GM23338 (cell line): ENCODE measurements around the gene FAM13A. TPM values are rescaled to one million over a fixed set of nuclear protein-coding genes. Genes with fewer than 3 reads are reported as not detected.

Experiments
- ATAC-seq: fragments of 200-7000 bp; cut with Tn5 transposase; 3 replicates; pipeline ENCODE4 v1.9.1; 2020
- DNase-seq: peaks from one replicate; pipeline ENCODE4 v3.0.0-alpha.2; 2015; ENCODE audit warnings: low spot score
- H2AFZ ChIP-seq: fragments of 200-600 bp; sonication (generic); 2 replicates; pipeline ENCODE4 v1.8.0; 2016; ENCODE audit warnings: antibody characterized with exemption, mild to moderate bottlenecking, moderate library complexity
- H3F3A ChIP-seq: fragments of 200-600 bp; sonication (generic); replicated peaks from 2 replicates; pipeline ENCODE4 v1.8.0; 2017; ENCODE audit warnings: antibody characterized with exemption, mixed run types, low read depth
- H3K27ac ChIP-seq: fragments of 200-600 bp; sonication (generic); 2 replicates; pipeline ENCODE4 v1.6.1; 2016; ENCODE audit warnings: low read depth
- H3K27me3 ChIP-seq: fragments of 200-600 bp; sonication (generic); 2 replicates; pipeline ENCODE4 v1.8.0; 2016; ENCODE audit warnings: mild to moderate bottlenecking, mixed run types, moderate library complexity; ENCODE audit not compliant: insufficient read depth
- H3K36me3 ChIP-seq: fragments of 200-600 bp; sonication (generic); 2 replicates; pipeline ENCODE4 v1.8.0; 2016; ENCODE audit warnings: mild to moderate bottlenecking; ENCODE audit not compliant: insufficient read depth
- H3K4me1 ChIP-seq: fragments of 200-600 bp; sonication (generic); 2 replicates; pipeline ENCODE4 v1.8.0; 2016; ENCODE audit warnings: mild to moderate bottlenecking, moderate library complexity; ENCODE audit not compliant: insufficient read depth
- H3K4me2 ChIP-seq: fragments of 200-600 bp; sonication (generic); 2 replicates; pipeline ENCODE4 v1.7.1; 2017; ENCODE audit warnings: mixed run types
- H3K4me3 ChIP-seq: fragments of 200-600 bp; sonication (generic); 2 replicates; pipeline ENCODE4 v1.6.1; 2016; ENCODE audit warnings: mixed run types
- H3K79me2 ChIP-seq: fragments of 200-600 bp; sonication (generic); replicated peaks from 2 replicates; pipeline ENCODE4 v1.8.0; 2017; ENCODE audit warnings: mild to moderate bottlenecking; ENCODE audit not compliant: insufficient read depth
- H3K9me2 ChIP-seq: fragments of 200-600 bp; sonication (generic); 2 replicates; pipeline ENCODE4 v1.8.0; 2017; ENCODE audit not compliant: insufficient read depth
- H4K20me1 ChIP-seq: fragments of 200-600 bp; sonication (generic); replicated peaks from 2 replicates; pipeline ENCODE4 v1.8.0; 2017; ENCODE audit warnings: mild to moderate bottlenecking; ENCODE audit not compliant: insufficient read depth
- H3K27ac Mint-ChIP-seq: 2 replicates; pipeline ENCODE4 v1.8.0; 2020; ENCODE audit warnings: inconsistent platforms, mild to moderate bottlenecking, moderate library complexity, mixed read lengths
- H3K27me3 Mint-ChIP-seq: 3 replicates; pipeline ENCODE4 v1.8.0; 2022; ENCODE audit warnings: low read depth, mild to moderate bottlenecking, moderate library complexity, mixed read lengths, inconsistent platforms; ENCODE audit not compliant: insufficient read depth, poor library complexity
- H3K36me3 Mint-ChIP-seq: 3 replicates; pipeline ENCODE4 v1.8.0; 2021; ENCODE audit warnings: low read depth, mild to moderate bottlenecking, inconsistent platforms, moderate library complexity, mixed read lengths
- H3K4me1 Mint-ChIP-seq: 3 replicates; pipeline ENCODE4 v1.8.0; 2020; ENCODE audit warnings: mild to moderate bottlenecking, inconsistent platforms, mixed read lengths
- H3K4me3 Mint-ChIP-seq: 3 replicates; pipeline ENCODE4 v1.8.0; 2021; ENCODE audit warnings: moderate library complexity, mild to moderate bottlenecking, inconsistent platforms, mixed read lengths
- H3K9me3 Mint-ChIP-seq: 3 replicates; pipeline ENCODE4 v1.8.0; 2020; ENCODE audit warnings: moderate library complexity, mild to moderate bottlenecking, inconsistent platforms, mixed read lengths
- CTCF ChIP-seq, 2 experiments: fragments of 200-600 bp in 1 of 2; sonication (generic) in 1 of 2; conservative IDR thresholded peaks; 2 replicates each; pipeline versions ENCODE4 v1.5.1 to v1.6.1; 2016 to 2017; ENCODE audit warnings: antibody characterized with exemption in 2 of 2, low read depth in 2 of 2, mild to moderate bottlenecking in 2 of 2, moderate library complexity in 1 of 2
- ETS1 ChIP-seq: IDR thresholded peaks from 2 replicates; pipeline ENCODE4 v1.6.1; 2016; ENCODE audit warnings: antibody characterized with exemption
- EZH2 ChIP-seq: fragments of 200-600 bp; sonication (generic); IDR thresholded peaks from one replicate; pipeline ENCODE4 v1.8.0; 2017; ENCODE audit warnings: antibody characterized with exemption, mild to moderate bottlenecking, low read depth; ENCODE audit not compliant: unreplicated experiment
- EZH2phosphoT487 ChIP-seq: fragments of 200-600 bp; sonication (generic); IDR thresholded peaks from one replicate; pipeline ENCODE4 v1.8.1; 2018; ENCODE audit warnings: antibody characterized with exemption; ENCODE audit not compliant: unreplicated experiment
- NANOG ChIP-seq: IDR thresholded peaks from 2 replicates; pipeline ENCODE4 v1.6.1; 2016; ENCODE audit warnings: antibody characterized with exemption, borderline replicate concordance
- POLR2AphosphoS5 ChIP-seq: IDR thresholded peaks from 2 replicates; pipeline ENCODE4 v1.6.1; 2016; ENCODE audit warnings: antibody characterized with exemption, low read depth
- STAT1 ChIP-seq: IDR thresholded peaks from one replicate; pipeline ENCODE4 v1.6.1; 2016; ENCODE audit warnings: antibody characterized with exemption; ENCODE audit not compliant: unreplicated experiment
- ZNF114 ChIP-seq: fragments of 250-450 bp; sonication (Bioruptor Pico); IDR thresholded peaks from 2 replicates; pipeline ENCODE4 v1.5.0; 2020; ENCODE audit warnings: mild to moderate bottlenecking, moderate library complexity
- polyA plus RNA-seq: library from polyadenylated mRNA; unstranded; fragments of >200 nt; fragmentation: Nextera tagmentation; extraction: Ambion mirVana; gene quantifications from 2 replicates; pipeline ENCODE4 v1.2.1, GENCODE V29; 2016
- total RNA-seq: library from RNA; depleted of rRNA; stranded (reverse); fragments of >200 nt; shearing (Covaris generic); gene quantifications from 2 replicates; pipeline ENCODE4 v1.2.3, GENCODE V29; 2014
- TF ChIP-seq, protein P1 (sequence below): fragments of 250-450 bp; sonication (Bioruptor Pico); IDR thresholded peaks from 2 replicates; pipeline ENCODE4 v1.5.0; 2020; ENCODE audit warnings: mild to moderate bottlenecking, moderate library complexity
- TF ChIP-seq, protein P2 (sequence below): IDR thresholded peaks from one replicate; pipeline ENCODE4 v1.6.1; 2018; ENCODE audit warnings: antibody characterized with exemption; ENCODE audit not compliant: unreplicated experiment

The FAM13A gene
- total and polyA plus RNA-seq, 2 experiments from 2014 or later = 13.9 to 28.4 TPM

DNA sequence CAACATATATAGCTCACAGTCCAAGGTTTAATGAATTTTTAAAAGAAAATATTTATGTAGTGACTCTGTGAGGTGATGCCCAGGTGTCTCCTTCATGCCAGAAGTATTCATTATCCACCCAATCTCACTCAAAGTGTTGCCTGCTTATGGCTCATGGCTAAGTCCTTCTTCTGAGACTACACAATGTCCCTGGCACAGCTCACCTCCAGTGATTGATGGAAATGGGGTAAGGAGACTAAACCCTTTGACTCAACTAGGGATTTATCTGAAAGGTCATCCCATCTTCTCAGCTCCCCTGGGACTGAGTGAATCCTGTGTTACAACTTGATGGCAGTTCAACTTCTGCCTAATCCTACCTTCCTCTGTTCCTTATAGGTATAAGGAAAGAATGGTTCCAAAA, 74.2 kb downstream of the FAM13A start:
- Histone ChIP-seq H3K27ac (no peak overlapping the region), H3K27me3 (no peaks in the 10 kb centered on the region), H3K4me2 (no peak overlapping the region), H3F3A (no peaks in the 10 kb centered on the region), H4K20me1 (no peaks in the 10 kb centered on the region), H3K36me3 (no peaks in the 10 kb centered on the region), H3K79me2 (no peaks in the 10 kb centered on the region), H2AFZ (no peak overlapping the region), H3K9me2 (no peaks in the 10 kb centered on the region), H3K4me1 (no peaks in the 10 kb centered on the region), H3K4me3 (no peak overlapping the region)
- ATAC-seq (no peak), DNase-seq (no peak)
- H3K4me1 Mint-ChIP-seq = no peaks in the 10 kb centered on the region
- H3K27me3 Mint-ChIP-seq = no peaks in the 10 kb centered on the region
- TF ChIP-seq EZH2phosphoT487 (no peak), STAT1 (no peak), NANOG (no peak), ETS1 (no peak), CTCF (conservative IDR thresholded peaks at IDR 0.05; ENCODE audit: low read depth in 2 of 2) (no peak), POLR2AphosphoS5 (no peak), ZNF114 (no peak), EZH2 (no peak)
- TF ChIP-seq, protein P1, sequence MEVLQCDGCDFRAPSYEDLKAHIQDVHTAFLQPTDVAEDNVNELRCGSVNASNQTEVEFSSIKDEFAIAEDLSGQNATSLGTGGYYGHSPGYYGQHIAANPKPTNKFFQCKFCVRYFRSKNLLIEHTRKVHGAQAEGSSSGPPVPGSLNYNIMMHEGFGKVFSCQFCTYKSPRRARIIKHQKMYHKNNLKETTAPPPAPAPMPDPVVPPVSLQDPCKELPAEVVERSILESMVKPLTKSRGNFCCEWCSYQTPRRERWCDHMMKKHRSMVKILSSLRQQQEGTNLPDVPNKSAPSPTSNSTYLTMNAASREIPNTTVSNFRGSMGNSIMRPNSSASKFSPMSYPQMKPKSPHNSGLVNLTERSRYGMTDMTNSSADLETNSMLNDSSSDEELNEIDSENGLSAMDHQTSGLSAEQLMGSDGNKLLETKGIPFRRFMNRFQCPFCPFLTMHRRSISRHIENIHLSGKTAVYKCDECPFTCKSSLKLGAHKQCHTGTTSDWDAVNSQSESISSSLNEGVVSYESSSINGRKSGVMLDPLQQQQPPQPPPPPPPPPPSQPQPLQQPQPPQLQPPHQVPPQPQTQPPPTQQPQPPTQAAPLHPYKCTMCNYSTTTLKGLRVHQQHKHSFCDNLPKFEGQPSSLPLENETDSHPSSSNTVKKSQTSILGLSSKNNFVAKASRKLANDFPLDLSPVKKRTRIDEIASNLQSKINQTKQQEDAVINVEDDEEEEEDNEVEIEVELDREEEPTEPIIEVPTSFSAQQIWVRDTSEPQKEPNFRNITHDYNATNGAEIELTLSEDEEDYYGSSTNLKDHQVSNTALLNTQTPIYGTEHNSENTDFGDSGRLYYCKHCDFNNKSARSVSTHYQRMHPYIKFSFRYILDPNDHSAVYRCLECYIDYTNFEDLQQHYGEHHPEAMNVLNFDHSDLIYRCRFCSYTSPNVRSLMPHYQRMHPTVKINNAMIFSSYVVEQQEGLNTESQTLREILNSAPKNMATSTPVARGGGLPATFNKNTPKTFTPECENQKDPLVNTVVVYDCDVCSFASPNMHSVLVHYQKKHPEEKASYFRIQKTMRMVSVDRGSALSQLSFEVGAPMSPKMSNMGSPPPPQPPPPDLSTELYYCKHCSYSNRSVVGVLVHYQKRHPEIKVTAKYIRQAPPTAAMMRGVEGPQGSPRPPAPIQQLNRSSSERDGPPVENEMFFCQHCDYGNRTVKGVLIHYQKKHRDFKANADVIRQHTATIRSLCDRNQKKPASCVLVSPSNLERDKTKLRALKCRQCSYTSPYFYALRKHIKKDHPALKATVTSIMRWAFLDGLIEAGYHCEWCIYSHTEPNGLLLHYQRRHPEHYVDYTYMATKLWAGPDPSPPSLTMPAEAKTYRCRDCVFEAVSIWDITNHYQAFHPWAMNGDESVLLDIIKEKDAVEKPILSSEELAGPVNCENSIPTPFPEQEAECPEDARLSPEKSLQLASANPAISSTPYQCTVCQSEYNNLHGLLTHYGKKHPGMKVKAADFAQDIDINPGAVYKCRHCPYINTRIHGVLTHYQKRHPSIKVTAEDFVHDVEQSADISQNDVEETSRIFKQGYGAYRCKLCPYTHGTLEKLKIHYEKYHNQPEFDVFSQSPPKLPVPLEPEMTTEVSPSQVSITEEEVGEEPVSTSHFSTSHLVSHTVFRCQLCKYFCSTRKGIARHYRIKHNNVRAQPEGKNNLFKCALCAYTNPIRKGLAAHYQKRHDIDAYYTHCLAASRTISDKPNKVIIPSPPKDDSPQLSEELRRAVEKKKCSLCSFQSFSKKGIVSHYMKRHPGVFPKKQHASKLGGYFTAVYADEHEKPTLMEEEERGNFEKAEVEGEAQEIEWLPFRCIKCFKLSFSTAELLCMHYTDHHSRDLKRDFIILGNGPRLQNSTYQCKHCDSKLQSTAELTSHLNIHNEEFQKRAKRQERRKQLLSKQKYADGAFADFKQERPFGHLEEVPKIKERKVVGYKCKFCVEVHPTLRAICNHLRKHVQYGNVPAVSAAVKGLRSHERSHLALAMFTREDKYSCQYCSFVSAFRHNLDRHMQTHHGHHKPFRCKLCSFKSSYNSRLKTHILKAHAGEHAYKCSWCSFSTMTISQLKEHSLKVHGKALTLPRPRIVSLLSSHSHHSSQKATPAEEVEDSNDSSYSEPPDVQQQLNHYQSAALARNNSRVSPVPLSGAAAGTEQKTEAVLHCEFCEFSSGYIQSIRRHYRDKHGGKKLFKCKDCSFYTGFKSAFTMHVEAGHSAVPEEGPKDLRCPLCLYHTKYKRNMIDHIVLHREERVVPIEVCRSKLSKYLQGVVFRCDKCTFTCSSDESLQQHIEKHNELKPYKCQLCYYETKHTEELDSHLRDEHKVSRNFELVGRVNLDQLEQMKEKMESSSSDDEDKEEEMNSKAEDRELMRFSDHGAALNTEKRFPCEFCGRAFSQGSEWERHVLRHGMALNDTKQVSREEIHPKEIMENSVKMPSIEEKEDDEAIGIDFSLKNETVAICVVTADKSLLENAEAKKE (CRISPR knock-in tag) = no peak
- TF ChIP-seq, protein P2, sequence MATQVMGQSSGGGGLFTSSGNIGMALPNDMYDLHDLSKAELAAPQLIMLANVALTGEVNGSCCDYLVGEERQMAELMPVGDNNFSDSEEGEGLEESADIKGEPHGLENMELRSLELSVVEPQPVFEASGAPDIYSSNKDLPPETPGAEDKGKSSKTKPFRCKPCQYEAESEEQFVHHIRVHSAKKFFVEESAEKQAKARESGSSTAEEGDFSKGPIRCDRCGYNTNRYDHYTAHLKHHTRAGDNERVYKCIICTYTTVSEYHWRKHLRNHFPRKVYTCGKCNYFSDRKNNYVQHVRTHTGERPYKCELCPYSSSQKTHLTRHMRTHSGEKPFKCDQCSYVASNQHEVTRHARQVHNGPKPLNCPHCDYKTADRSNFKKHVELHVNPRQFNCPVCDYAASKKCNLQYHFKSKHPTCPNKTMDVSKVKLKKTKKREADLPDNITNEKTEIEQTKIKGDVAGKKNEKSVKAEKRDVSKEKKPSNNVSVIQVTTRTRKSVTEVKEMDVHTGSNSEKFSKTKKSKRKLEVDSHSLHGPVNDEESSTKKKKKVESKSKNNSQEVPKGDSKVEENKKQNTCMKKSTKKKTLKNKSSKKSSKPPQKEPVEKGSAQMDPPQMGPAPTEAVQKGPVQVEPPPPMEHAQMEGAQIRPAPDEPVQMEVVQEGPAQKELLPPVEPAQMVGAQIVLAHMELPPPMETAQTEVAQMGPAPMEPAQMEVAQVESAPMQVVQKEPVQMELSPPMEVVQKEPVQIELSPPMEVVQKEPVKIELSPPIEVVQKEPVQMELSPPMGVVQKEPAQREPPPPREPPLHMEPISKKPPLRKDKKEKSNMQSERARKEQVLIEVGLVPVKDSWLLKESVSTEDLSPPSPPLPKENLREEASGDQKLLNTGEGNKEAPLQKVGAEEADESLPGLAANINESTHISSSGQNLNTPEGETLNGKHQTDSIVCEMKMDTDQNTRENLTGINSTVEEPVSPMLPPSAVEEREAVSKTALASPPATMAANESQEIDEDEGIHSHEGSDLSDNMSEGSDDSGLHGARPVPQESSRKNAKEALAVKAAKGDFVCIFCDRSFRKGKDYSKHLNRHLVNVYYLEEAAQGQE = no peak
- no peak overlapping the region for H3K27ac Mint-ChIP-seq
- H3K4me3 Mint-ChIP-seq = no peak overlapping the region
- no peaks in the 10 kb centered on the region for H3K9me3 Mint-ChIP-seq
- no peaks in the 10 kb centered on the region for H3K36me3 Mint-ChIP-seq
